AG04449 (cell line): ENCODE measurements around the gene OR14J1.
"Not testable (repeated sequence)": the region's sequence is repeated elsewhere in the genome, so short reads cannot be mapped to it uniquely, and the experiment has no call there.

Experiments
- CTCF ChIA-PET: fragments of 350-600 bp; formaldehyde crosslinking; extraction: SDS; loops from one replicate; lab custom pipeline; 2021; ENCODE audit warnings: antibody characterized with exemption; lab: Yijun Ruan, JAX
- POLR2A ChIA-PET: fragments of 400-600, 350-600 bp; formaldehyde crosslinking; extraction: SDS; loops from one replicate; lab custom pipeline; 2020; ENCODE audit warnings: antibody characterized with exemption, inconsistent platforms; lab: Yijun Ruan, JAX
- DNase-seq: peaks from one replicate; pipeline ENCODE4 v3.0.0-alpha.2; 2010; ENCODE audit warnings: low read depth, low spot score
- H3K4me3 ChIP-seq: 2 replicates; pipeline ENCODE4 v1.5.1; 2011; ENCODE audit warnings: low read depth, mild to moderate bottlenecking, control low read depth, low read length
- TF ChIP-seq, protein P1 (sequence below): IDR thresholded peaks from one replicate; pipeline ENCODE4 v1.5.1; 2011; ENCODE audit warnings: mild to moderate bottlenecking, moderate library complexity, low read length, control low read depth, inconsistent platforms; ENCODE audit not compliant: insufficient read depth; ENCODE audit errors: missing control alignments

The OR14J1 gene

GRCh38 chr6:29345380-29345779 lies 43.9 kb downstream of the OR14J1 start:
- TF ChIP-seq, protein P1, sequence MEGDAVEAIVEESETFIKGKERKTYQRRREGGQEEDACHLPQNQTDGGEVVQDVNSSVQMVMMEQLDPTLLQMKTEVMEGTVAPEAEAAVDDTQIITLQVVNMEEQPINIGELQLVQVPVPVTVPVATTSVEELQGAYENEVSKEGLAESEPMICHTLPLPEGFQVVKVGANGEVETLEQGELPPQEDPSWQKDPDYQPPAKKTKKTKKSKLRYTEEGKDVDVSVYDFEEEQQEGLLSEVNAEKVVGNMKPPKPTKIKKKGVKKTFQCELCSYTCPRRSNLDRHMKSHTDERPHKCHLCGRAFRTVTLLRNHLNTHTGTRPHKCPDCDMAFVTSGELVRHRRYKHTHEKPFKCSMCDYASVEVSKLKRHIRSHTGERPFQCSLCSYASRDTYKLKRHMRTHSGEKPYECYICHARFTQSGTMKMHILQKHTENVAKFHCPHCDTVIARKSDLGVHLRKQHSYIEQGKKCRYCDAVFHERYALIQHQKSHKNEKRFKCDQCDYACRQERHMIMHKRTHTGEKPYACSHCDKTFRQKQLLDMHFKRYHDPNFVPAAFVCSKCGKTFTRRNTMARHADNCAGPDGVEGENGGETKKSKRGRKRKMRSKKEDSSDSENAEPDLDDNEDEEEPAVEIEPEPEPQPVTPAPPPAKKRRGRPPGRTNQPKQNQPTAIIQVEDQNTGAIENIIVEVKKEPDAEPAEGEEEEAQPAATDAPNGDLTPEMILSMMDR = no peak
- no peak for DNase-seq
- ChIA-PET CTCF (no interaction called here), POLR2A (no interaction called here)
- H3K4me3 ChIP-seq = no peak overlapping the region

- CTCF ChIA-PET, DNase-seq, H3K4me3 ChIP-seq, POLR2A ChIA-PET: not testable (repeated sequence)
These were observed 47.8 kb downstream of the OR14J1 start for GRCh38 chr6:29349348-29349747.

GRCh38 chr6:29354980-29355379 lies 53.5 kb downstream of the OR14J1 start:
- CTCF ChIA-PET = no interaction called here
- no peak for DNase-seq
- TF ChIP-seq, protein P1 = no peak
- POLR2A ChIA-PET = no interaction called here
- H3K4me3 ChIP-seq = no peak overlapping the region

DNA sequence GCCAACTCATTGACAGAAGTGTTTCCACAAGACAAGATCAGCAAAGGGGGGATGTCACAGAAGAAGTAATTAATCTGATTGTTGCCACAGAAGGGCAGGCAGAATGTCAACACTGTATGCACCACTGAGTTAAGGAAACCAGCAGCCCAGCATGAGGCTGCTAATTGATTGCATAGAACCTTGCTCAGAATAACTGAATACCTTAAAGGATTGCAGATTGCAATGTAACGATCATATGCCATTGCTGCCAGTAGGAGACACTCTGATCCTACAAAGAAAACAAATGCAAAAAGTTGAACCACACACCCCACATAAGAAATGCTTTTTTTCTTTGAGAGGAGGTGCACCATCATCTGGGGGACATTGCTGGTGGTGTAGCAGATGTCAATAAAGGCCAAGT lies 54.1 kb downstream of the OR14J1 start:
- TF ChIP-seq, protein P1 = no peak
- DNase-seq = no peak
- ChIA-PET POLR2A (no interaction called here), CTCF (no interaction called here)
- no peak overlapping the region for H3K4me3 ChIP-seq
